ENCODE measurements around the gene KIF16B.
"Not testable (repeated sequence)": the region's sequence is repeated elsewhere in the genome, so short reads cannot be mapped to it uniquely, and the experiment has no call there.

Gene KIF16B

GRCh38 chr20:16226961-16227360 is 346.3 kb downstream of the KIF16B start:
- not testable (repeated sequence) for H3K36me3 ChIP-seq (ENCODE audit: control insufficient read depth in 1 of 2, insufficient read depth in 2 of 2, low read depth in 1 of 2, low read length in 2 of 2); H3K27ac ChIP-seq (ENCODE audit: low read length, poor library complexity, severe bottlenecking); H2AFZ ChIP-seq (ENCODE audit: low read depth, low read length); H3K23ac ChIP-seq (ENCODE audit: low read length in 2 of 2); H3K4ac ChIP-seq (ENCODE audit: low read depth in 1 of 2, low read length in 2 of 2); H3K4me2 ChIP-seq (ENCODE audit: low read length, poor library complexity, severe bottlenecking); H2BK120ac ChIP-seq (ENCODE audit: low read depth, low read length); H4K8ac ChIP-seq (ENCODE audit: low read length); H3K14ac ChIP-seq (ENCODE audit: low read length in 2 of 2); H3K18ac ChIP-seq (ENCODE audit: low read depth in 1 of 2, low read length in 2 of 2); H3K4me3 ChIP-seq (ENCODE audit: insufficient read depth in 1 of 2, low read depth in 1 of 2, low read length in 2 of 2); H3K9ac ChIP-seq (ENCODE audit: low read length); H4K91ac ChIP-seq (ENCODE audit: low read length); H3K27me3 ChIP-seq (ENCODE audit: control insufficient read depth in 1 of 2, insufficient read depth in 1 of 2, low read length in 2 of 2); H3K79me1 ChIP-seq (replicated peaks; ENCODE audit: low read length, poor library complexity, severe bottlenecking); H2BK12ac ChIP-seq (ENCODE audit: low read length in 2 of 2); H2AK5ac ChIP-seq (ENCODE audit: low read length, severe bottlenecking); H2BK15ac ChIP-seq (ENCODE audit: low read depth, poor library complexity, severe bottlenecking); DNase-seq; H3K4me1 ChIP-seq (ENCODE audit: control insufficient read depth, insufficient read depth, low read depth, low read length); H3K9me3 ChIP-seq (ENCODE audit: control insufficient read depth, low read length); H2BK5ac ChIP-seq (ENCODE audit: low read depth, low read length, poor library complexity, severe bottlenecking)
- no CpG with 5 or more reads among the region's 27 CpGs for WGBS

- no peak overlapping the region for H3K9ac ChIP-seq (ENCODE audit: low read length)
- H4K8ac ChIP-seq (ENCODE audit: low read length) = no peak overlapping the region
- H3K4ac ChIP-seq (ENCODE audit: low read depth in 1 of 2, low read length in 2 of 2) = no peak overlapping the region
- no peak overlapping the region for H2BK120ac ChIP-seq (ENCODE audit: low read depth, low read length)
- no peak overlapping the region for H3K18ac ChIP-seq (ENCODE audit: low read depth in 1 of 2, low read length in 2 of 2)
- no peaks in the 10 kb centered on the region for H3K27me3 ChIP-seq (ENCODE audit: control insufficient read depth in 1 of 2, insufficient read depth in 1 of 2, low read length in 2 of 2)
- H3K4me2 ChIP-seq (ENCODE audit: low read length, poor library complexity, severe bottlenecking) = no peak overlapping the region
- no peak overlapping the region for H4K91ac ChIP-seq (ENCODE audit: low read length)
- no peak overlapping the region for H3K14ac ChIP-seq (ENCODE audit: low read length in 2 of 2)
- no peak overlapping the region for H2BK15ac ChIP-seq (ENCODE audit: low read depth, poor library complexity, severe bottlenecking)
- no peaks in the 10 kb centered on the region for H3K79me1 ChIP-seq (replicated peaks; ENCODE audit: low read length, poor library complexity, severe bottlenecking)
- H3K9me3 ChIP-seq (ENCODE audit: control insufficient read depth, low read length) = no peaks in the 10 kb centered on the region
- DNase-seq = no peak
- no peak overlapping the region for H3K27ac ChIP-seq (ENCODE audit: low read length, poor library complexity, severe bottlenecking)
- H3K4me1 ChIP-seq (ENCODE audit: control insufficient read depth, insufficient read depth, low read depth, low read length) = peaks cover 3% of the 10 kb centered on the region
- H2BK12ac ChIP-seq (ENCODE audit: low read length in 2 of 2) = no peak overlapping the region
- 71% methylated on average over 2 of the region's 3 CpGs for WGBS
- no peak overlapping the region for H2AFZ ChIP-seq (ENCODE audit: low read depth, low read length)
- no peak overlapping the region for H3K4me3 ChIP-seq (ENCODE audit: insufficient read depth in 1 of 2, low read depth in 1 of 2, low read length in 2 of 2)
- no peaks in the 10 kb centered on the region for H3K36me3 ChIP-seq (ENCODE audit: control insufficient read depth in 1 of 2, insufficient read depth in 2 of 2, low read depth in 1 of 2, low read length in 2 of 2)
- no peak overlapping the region for H3K23ac ChIP-seq (ENCODE audit: low read length in 2 of 2)
- H2BK5ac ChIP-seq (ENCODE audit: low read depth, low read length, poor library complexity, severe bottlenecking) = no peak overlapping the region
- no peak overlapping the region for H2AK5ac ChIP-seq (ENCODE audit: low read length, severe bottlenecking)
Observed at GRCh38 chr20:16224836-16225235, 348.4 kb downstream of the KIF16B start.

- H2BK5ac ChIP-seq (ENCODE audit: low read depth, low read length, poor library complexity, severe bottlenecking) = no peak overlapping the region
- H2AK5ac ChIP-seq (ENCODE audit: low read length, severe bottlenecking) = no peak overlapping the region
- H3K4me2 ChIP-seq (ENCODE audit: low read length, poor library complexity, severe bottlenecking) = no peak overlapping the region
- H3K27me3 ChIP-seq (ENCODE audit: control insufficient read depth in 1 of 2, insufficient read depth in 1 of 2, low read length in 2 of 2) = no peaks in the 10 kb centered on the region
- H3K36me3 ChIP-seq (ENCODE audit: control insufficient read depth in 1 of 2, insufficient read depth in 2 of 2, low read depth in 1 of 2, low read length in 2 of 2) = no peaks in the 10 kb centered on the region
- no peak overlapping the region for H3K4me3 ChIP-seq (ENCODE audit: insufficient read depth in 1 of 2, low read depth in 1 of 2, low read length in 2 of 2)
- no peak overlapping the region for H3K18ac ChIP-seq (ENCODE audit: low read depth in 1 of 2, low read length in 2 of 2)
- H3K79me1 ChIP-seq (replicated peaks; ENCODE audit: low read length, poor library complexity, severe bottlenecking) = no peaks in the 10 kb centered on the region
- no peak overlapping the region for H3K23ac ChIP-seq (ENCODE audit: low read length in 2 of 2)
- H4K91ac ChIP-seq (ENCODE audit: low read length) = no peak overlapping the region
- no peak overlapping the region for H2AFZ ChIP-seq (ENCODE audit: low read depth, low read length)
- H3K4ac ChIP-seq (ENCODE audit: low read depth in 1 of 2, low read length in 2 of 2) = no peak overlapping the region
- no peak overlapping the region for H4K8ac ChIP-seq (ENCODE audit: low read length)
- H3K27ac ChIP-seq (ENCODE audit: low read length, poor library complexity, severe bottlenecking) = no peak overlapping the region
- no peak overlapping the region for H2BK120ac ChIP-seq (ENCODE audit: low read depth, low read length)
- no peaks in the 10 kb centered on the region for H3K9me3 ChIP-seq (ENCODE audit: control insufficient read depth, low read length)
- no peak overlapping the region for H3K9ac ChIP-seq (ENCODE audit: low read length)
- peaks cover 3% of the 10 kb centered on the region for H3K4me1 ChIP-seq (ENCODE audit: control insufficient read depth, insufficient read depth, low read depth, low read length)
- H3K14ac ChIP-seq (ENCODE audit: low read length in 2 of 2) = no peak overlapping the region
- no peak overlapping the region for H2BK15ac ChIP-seq (ENCODE audit: low read depth, poor library complexity, severe bottlenecking)
- DNase-seq = no peak
- WGBS = 72% methylated on average over 8 of the region's 8 CpGs
- no peak overlapping the region for H2BK12ac ChIP-seq (ENCODE audit: low read length in 2 of 2)
Observed at GRCh38 chr20:16222859-16223411, 350.3 kb downstream of the KIF16B start.

Data from mesenchymal stem cell (in vitro differentiated cells and primary cell).